Stimulated activated CD8-positive, alpha-beta memory T cell treated with anti-CD3 and anti-CD28 coated beads, Interleukin-7, amount 100 ng/mL, for 4 hours (primary cell): ENCODE measurements around the gene DSTYK.
A peak's percentile ranks its signal among the peaks of the same experiment; 100 is the strongest.

Experiments
- DNase-seq, 2 donors: peaks; one replicate each; pipeline ENCODE4 v3.0.0-alpha.2; 2020; ENCODE audit warnings: low read depth in 2 of 2

The DSTYK gene

GRCh38 chr1:205127646-205128045, 83.9 kb downstream of the DSTYK start:
- DNase-seq = no peak

GRCh38 chr1:205124726-205125125, 86.8 kb downstream of the DSTYK start:
- no peak for DNase-seq

GRCh38 chr1:205122489-205122882, 89.0 kb downstream of the DSTYK start:
- DNase-seq = no peak

- DNase-seq = peak; percentile 92 to 93
Measured at GRCh38 chr1:205121660-205122488, 89.6 kb downstream of the DSTYK start, which contains the start of gene RBBP5. RBBP5 (minus strand) TSS chr1:205121978; CDS start chr1:205121873, 105 bp downstream.

GRCh38 chr1:205118752-205119151, 92.8 kb downstream of the DSTYK start:
- DNase-seq = no peak

- DNase-seq = no peak
Measured at GRCh38 chr1:205111354-205111753, 100.1 kb downstream of the DSTYK start.

GRCh38 chr1:205109711-205110110, 101.8 kb downstream of the DSTYK start:
- no peak for DNase-seq

- DNase-seq = no peak
Measured at GRCh38 chr1:205109269-205109668, 102.2 kb downstream of the DSTYK start.

GRCh38 chr1:205108464-205108863, 103.0 kb downstream of the DSTYK start:
- DNase-seq = no peak

- DNase-seq = no peak
Measured at GRCh38 chr1:205107327-205107726, 104.2 kb downstream of the DSTYK start.

GRCh38 chr1:205102404-205102803, 109.1 kb downstream of the DSTYK start:
- no peak for DNase-seq

- no peak for DNase-seq
Measured at GRCh38 chr1:205098242-205098641, 113.3 kb downstream of the DSTYK start.

- DNase-seq = no peak
Measured at GRCh38 chr1:205095422-205095821, 116.1 kb downstream of the DSTYK start.
